Ovary (tissue), 3 donors: ENCODE data around the gene WWOX.

Source experiments
- CTCF ChIP-seq, 3 donors: fragments of 450-650 bp in 2 of 3; fragments of 200-600 bp in 1 of 3; IDR thresholded peaks; one replicate each; pipeline versions ENCODE4 v1.5.1 to v1.8.0; 2016 to 2022; ENCODE audit warnings: antibody characterized with exemption in 3 of 3, mild to moderate bottlenecking in 1 of 3
- POLR2A ChIP-seq: fragments of 450-650 bp; IDR thresholded peaks from one replicate; pipeline ENCODE4 v1.6.1; 2017; ENCODE audit warnings: antibody characterized with exemption, mild to moderate bottlenecking, moderate library complexity
- donor health status: DM: no; HTN: no; CAD: no.

- TF ChIP-seq CTCF (IDR thresholded peaks at IDR 0.05) (no peak), POLR2A (no peak)
These were observed 744.5 kb downstream of the WWOX start for GRCh38 chr16:78843978-78844377.
